Measurements from ENCODE around the gene HS1BP3. TPM values are rescaled to one million over a fixed set of nuclear protein-coding genes. Genes with fewer than 3 reads are reported as not detected.

The HS1BP3 gene
- total and polyA plus RNA-seq, 2 of the 13 experiments (the other 11 are each of a cell fraction or from before 2014, with no cell fraction given) = 15.2 to 22.0 TPM

DNA sequence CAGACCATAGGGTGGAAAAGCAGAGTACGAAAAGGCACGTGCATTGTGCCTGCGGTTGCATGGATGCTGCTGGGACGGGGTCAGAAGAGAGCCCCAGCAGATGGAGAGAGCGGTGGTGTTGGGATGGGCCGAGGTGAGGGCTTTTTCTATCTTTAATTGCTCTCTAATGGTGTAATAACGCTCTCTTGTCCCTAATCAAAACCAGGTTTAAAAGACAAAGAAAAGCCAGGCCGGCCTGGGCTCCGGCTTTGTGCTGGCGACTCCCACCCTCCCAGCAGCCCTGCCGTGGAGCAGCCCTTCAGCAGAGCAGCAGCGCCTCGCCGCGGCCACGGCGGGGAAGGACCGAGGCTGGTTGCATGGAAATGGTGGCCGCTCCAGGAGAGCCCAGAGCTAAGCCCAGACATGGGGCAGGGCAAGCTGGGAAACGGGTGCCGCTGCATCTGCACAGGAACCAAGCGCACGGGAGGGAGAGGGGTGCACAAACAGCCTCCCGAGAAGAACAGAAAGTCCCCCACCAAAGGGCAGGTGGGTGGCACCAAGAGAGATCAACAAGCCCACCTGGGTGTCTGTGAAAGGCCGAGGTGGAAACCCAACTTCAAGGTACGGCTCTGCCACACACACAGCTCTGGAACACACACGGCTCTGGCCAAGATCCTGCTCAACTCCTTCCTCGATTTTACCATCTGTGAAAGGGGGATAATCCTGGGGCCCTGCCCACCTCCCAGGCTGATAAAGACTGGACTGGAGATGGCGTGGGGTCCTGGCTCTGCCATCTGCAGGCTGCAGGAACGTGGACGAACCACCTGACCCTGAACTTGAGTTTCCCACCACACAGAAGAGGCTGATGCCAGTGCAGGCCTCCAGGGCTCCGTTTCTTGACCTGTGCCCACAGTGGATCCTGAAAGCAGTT is 15.0 kb downstream of the HS1BP3 start (continued):
- TF ChIP-seq NCOA5 (CRISPR knock-in tag; IDR thresholded peaks at IDR 0.05) = no peak
- TF ChIP-seq ZNF317 (CRISPR knock-in tag; IDR thresholded peaks at IDR 0.05) = peak; percentile 32; the same call in 1 of the 2 replicates
- TF ChIP-seq HES4 (CRISPR knock-in tag; IDR thresholded peaks at IDR 0.05; ENCODE audit: borderline replicate concordance) = 0 out of 2 replicates have a peak, but pooled peaks have one; percentile 21
- TF ChIP-seq, protein P1, sequence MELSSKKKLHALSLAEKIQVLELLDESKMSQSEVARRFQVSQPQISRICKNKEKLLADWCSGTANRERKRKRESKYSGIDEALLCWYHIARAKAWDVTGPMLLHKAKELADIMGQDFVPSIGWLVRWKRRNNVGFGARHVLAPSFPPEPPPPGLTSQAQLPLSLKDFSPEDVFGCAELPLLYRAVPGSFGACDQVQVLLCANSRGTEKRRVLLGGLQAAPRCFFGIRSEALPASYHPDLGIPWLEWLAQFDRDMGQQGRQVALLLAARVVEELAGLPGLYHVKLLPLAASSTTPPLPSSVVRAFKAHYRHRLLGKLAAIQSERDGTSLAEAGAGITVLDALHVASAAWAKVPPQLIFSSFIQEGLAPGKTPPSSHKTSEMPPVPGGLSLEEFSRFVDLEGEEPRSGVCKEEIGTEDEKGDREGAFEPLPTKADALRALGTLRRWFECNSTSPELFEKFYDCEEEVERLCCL (CRISPR knock-in tag; IDR thresholded peaks at IDR 0.05; ENCODE audit: borderline replicate concordance) = no peak
- peak; percentile 70 for TF ChIP-seq CEBPG (CRISPR knock-in tag; IDR thresholded peaks at IDR 0.05)
- no peak for TF ChIP-seq CC2D1A (CRISPR knock-in tag; IDR thresholded peaks at IDR 0.05)
- TF ChIP-seq NR2F6 (IDR thresholded peaks at IDR 0.05) = no peak
- peak; percentile 67; the same call in 1 of the 2 replicates for TF ChIP-seq NR2F6 (CRISPR knock-in tag; IDR thresholded peaks at IDR 0.05)
- TF ChIP-seq DBP (CRISPR knock-in tag; IDR thresholded peaks at IDR 0.05; ENCODE audit: not compliant biosample characterization) = no peak
- TF ChIP-seq ARHGAP35 (CRISPR knock-in tag; IDR thresholded peaks at IDR 0.05; ENCODE audit: borderline replicate concordance) = no peak; the same call in 1 of the 2 replicates
- no peak for TF ChIP-seq CCAR2 (optimal IDR thresholded peaks at IDR 0.05; ENCODE audit: low read depth, low read length)
- TF ChIP-seq SP2 (CRISPR knock-in tag; IDR thresholded peaks at IDR 0.05) = no peak
- TF ChIP-seq, protein P2, sequence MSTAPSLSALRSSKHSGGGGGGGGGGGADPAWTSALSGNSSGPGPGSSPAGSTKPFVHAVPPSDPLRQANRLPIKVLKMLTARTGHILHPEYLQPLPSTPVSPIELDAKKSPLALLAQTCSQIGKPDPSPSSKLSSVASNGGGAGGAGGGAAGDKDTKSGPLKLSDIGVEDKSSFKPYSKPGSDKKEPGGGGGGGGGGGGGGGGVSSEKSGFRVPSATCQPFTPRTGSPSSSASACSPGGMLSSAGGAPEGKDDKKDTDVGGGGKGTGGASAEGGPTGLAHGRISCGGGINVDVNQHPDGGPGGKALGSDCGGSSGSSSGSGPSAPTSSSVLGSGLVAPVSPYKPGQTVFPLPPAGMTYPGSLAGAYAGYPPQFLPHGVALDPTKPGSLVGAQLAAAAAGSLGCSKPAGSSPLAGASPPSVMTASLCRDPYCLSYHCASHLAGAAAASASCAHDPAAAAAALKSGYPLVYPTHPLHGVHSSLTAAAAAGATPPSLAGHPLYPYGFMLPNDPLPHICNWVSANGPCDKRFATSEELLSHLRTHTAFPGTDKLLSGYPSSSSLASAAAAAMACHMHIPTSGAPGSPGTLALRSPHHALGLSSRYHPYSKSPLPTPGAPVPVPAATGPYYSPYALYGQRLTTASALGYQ (CRISPR knock-in tag; IDR thresholded peaks at IDR 0.05) = no peak
- TF ChIP-seq NFYC (CRISPR knock-in tag; IDR thresholded peaks at IDR 0.05) = no peak
- TF ChIP-seq HDAC6 (IDR thresholded peaks at IDR 0.05; ENCODE audit: low read depth, low read length) = no peak
- no peak for TF ChIP-seq ZNF121 (CRISPR knock-in tag; IDR thresholded peaks at IDR 0.05)
- TF ChIP-seq ZNF235 (CRISPR knock-in tag; IDR thresholded peaks at IDR 0.05; ENCODE audit: borderline replicate concordance) = no peak
- TF ChIP-seq ZNF234 (CRISPR knock-in tag; conservative IDR thresholded peaks at IDR 0.05) = no peak
- no peak; the same call in 1 of the 2 replicates for TF ChIP-seq TAF1 (CRISPR knock-in tag; IDR thresholded peaks at IDR 0.05)
- no peak for TF ChIP-seq KLF12 (CRISPR knock-in tag; IDR thresholded peaks at IDR 0.05; ENCODE audit: borderline replicate concordance)
- TF ChIP-seq FOXM1 (CRISPR knock-in tag; IDR thresholded peaks at IDR 0.05) = no peak
- TF ChIP-seq ATAD3A (CRISPR knock-in tag; IDR thresholded peaks at IDR 0.05) = no peak
- no peak for TF ChIP-seq ZNF597 (CRISPR knock-in tag; IDR thresholded peaks at IDR 0.05)
- TF ChIP-seq JUND (CRISPR knock-in tag; IDR thresholded peaks at IDR 0.05) = peak; percentile 51; the same call in 1 of the 2 replicates
- TF ChIP-seq ZNF17 (CRISPR knock-in tag; IDR thresholded peaks at IDR 0.05) = no peak

Data from HepG2 (cell line).